Omental fat pad (tissue), 4 donors: ENCODE results near the gene ING1. TPM values are rescaled to one million over a fixed set of nuclear protein-coding genes. Genes with fewer than 3 reads are reported as not detected.

Experiments used
- ATAC-seq: fragments of 150-250 bp; one replicate; pipeline ENCODE4 v1.9.1; 2016; ENCODE audit warnings: mild to moderate bottlenecking, moderate library complexity; ENCODE audit not compliant: low FRiP score
- DNase-seq: peaks from one replicate; pipeline ENCODE4 v3.0.0-alpha.2; 2019; ENCODE audit warnings: low spot score
- total RNA-seq, 4 donors: library from RNA; depleted of rRNA; stranded (reverse); fragments of >200 nt; gene quantifications; one replicate each; pipeline ENCODE4 v1.1.0, GENCODE V29; 2016
- TF ChIP-seq, protein P1 (sequence below), 3 donors: fragments of 450-650 bp; IDR thresholded peaks; one replicate each; pipeline ENCODE4 v1.5.1; 2016 to 2017; ENCODE audit warnings: antibody characterized with exemption in 3 of 3, mild to moderate bottlenecking in 3 of 3, moderate library complexity in 2 of 3

The ING1 gene
- total RNA-seq, 4 donors from 2014 or later = 14.9 to 56.6 (median 20.8) TPM

DNA sequence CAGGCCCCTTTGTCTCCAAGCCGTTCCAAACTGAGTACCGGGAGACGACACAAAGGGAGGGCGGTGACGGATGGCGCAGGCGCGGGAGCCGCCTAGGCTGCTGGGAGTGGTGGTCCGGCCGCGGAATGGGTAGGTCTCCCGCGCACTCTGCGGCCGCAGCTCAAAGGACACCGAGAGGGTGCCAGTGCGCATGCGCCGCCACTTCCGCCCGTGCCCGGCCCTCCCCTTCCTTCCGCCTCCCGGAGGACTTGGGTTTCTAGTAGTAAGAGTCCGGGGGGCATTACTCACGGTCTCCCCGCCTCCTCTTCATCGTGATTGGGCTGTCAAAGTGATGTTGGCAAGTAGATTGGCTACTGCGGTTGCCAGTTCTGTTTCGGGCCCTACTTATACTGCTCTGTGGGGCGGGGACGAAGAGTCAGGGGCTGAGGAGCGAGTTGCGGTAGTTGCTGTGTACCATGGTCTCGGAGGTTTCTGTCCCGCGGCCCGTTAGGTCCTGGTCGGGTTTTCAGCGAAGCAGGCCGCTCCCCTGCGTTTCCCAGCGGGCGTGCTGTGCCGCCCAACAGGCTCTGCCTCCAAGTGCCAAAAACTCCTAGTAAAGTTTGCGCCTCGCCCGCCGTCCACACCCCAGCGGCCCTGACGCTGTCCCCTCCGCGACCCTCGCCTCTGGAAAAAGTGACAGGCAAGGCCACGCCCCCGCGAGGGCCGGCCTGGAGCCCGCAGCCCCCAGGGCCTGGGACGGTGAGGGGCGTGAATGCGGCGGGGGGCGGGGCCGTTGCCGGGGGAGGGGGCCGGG, 455 bp upstream of the ING1 start:
- peak; percentile 90 for DNase-seq
- ATAC-seq = peak; percentile 78
- TF ChIP-seq, protein P1, sequence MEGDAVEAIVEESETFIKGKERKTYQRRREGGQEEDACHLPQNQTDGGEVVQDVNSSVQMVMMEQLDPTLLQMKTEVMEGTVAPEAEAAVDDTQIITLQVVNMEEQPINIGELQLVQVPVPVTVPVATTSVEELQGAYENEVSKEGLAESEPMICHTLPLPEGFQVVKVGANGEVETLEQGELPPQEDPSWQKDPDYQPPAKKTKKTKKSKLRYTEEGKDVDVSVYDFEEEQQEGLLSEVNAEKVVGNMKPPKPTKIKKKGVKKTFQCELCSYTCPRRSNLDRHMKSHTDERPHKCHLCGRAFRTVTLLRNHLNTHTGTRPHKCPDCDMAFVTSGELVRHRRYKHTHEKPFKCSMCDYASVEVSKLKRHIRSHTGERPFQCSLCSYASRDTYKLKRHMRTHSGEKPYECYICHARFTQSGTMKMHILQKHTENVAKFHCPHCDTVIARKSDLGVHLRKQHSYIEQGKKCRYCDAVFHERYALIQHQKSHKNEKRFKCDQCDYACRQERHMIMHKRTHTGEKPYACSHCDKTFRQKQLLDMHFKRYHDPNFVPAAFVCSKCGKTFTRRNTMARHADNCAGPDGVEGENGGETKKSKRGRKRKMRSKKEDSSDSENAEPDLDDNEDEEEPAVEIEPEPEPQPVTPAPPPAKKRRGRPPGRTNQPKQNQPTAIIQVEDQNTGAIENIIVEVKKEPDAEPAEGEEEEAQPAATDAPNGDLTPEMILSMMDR (IDR thresholded peaks at IDR 0.05) = no peak

GRCh38 chr13:110713981-110714796, 689 bp downstream of the ING1 start:
- TF ChIP-seq, protein P1 (IDR thresholded peaks at IDR 0.05) = no peak
- no peak for DNase-seq
- no peak for ATAC-seq

DNA sequence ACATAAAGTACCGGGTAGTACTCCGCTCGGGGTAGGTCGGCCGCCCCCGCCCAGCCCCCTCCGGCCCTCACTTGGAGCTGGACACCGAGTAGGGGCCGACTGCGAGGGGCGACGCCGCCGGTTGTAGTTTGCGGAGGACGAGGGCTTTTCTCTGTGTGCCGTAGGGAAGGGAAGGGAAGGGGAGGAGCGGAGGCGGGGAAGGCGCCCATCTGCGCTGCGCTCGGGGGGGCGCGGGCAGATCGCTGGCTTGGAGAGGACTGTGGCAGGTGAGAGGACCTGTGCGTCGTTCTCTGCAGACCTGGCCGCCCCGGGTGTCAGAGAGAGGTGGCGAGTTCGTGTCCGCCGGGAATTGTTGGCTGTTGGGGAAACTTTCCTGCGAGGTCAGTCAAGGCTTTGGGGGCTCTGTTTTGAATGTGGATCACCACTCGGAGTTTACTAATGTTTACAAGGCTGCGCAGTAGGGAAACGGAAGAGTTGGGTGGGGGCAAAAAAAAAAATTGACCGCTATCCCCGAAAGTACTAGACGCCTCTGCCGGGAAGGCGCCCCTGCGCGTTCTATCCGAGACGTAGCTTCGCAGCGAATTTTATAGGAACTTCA, 1.4 kb downstream of the ING1 start:
- peak; percentile 31 for DNase-seq
- no peak for ATAC-seq
- TF ChIP-seq, protein P1 (IDR thresholded peaks at IDR 0.05) = no peak

DNA sequence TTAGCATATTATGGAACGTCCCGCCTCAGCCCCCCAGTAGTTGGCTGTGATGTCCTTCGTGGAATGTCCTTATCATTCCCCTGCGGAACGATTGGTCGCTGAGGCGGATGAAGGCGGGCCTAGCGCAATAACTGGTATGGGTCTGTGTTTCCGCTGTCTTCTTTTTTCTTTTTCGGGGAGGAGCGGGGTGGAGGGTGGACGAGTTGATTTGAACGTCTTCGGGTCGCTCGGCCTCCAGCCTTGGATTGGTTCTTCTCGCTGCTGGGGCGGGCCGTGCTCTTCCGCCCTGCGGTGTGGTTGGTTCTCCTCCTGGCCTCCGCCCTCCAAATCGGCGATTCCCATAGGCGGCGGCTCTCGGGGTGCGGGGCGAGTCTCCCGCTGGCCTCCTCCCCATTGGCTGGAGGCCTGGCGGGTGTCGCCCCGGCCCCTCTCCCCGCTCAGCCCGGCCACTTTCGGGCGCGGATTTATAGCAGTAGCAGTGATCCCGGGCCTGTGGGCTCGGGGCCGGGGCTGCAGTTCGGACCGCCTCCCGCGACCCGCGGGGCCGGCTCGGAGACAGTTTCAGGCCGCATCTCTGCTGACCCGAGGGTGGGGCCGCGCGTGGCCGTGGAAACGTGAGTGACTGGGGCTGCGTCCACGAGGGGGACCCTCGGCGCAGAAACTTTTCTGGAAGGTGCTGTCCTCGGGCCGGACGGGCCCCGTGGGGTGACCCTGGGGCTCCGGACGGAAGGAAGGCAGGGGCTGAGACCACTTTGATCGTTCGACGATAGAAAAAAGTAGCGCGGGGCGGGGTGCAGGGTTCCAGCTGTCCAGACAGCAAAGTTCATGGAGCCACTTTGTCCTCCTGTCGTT, 2.1 kb downstream of the ING1 start:
- DNase-seq (peak; percentile 93), ATAC-seq (peak; percentile 78)
- TF ChIP-seq, protein P1 (IDR thresholded peaks at IDR 0.05) = no peak

DNA sequence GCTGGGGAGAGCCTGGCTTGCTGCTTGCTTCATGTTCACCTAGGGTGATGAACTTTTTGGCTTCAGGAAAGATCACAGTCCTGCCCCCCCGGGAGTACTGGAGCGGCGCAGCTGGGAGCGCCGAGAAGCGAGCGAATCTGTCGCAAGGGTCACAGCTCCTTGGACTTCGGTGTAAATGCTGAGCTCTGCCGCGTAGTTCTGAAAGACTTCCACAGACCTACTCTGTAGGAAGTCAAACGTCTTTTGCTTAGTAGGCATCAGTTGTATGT, 2.7 kb downstream of the ING1 start:
- TF ChIP-seq, protein P1 (IDR thresholded peaks at IDR 0.05) = no peak
- ATAC-seq = no peak
- DNase-seq = no peak

DNA sequence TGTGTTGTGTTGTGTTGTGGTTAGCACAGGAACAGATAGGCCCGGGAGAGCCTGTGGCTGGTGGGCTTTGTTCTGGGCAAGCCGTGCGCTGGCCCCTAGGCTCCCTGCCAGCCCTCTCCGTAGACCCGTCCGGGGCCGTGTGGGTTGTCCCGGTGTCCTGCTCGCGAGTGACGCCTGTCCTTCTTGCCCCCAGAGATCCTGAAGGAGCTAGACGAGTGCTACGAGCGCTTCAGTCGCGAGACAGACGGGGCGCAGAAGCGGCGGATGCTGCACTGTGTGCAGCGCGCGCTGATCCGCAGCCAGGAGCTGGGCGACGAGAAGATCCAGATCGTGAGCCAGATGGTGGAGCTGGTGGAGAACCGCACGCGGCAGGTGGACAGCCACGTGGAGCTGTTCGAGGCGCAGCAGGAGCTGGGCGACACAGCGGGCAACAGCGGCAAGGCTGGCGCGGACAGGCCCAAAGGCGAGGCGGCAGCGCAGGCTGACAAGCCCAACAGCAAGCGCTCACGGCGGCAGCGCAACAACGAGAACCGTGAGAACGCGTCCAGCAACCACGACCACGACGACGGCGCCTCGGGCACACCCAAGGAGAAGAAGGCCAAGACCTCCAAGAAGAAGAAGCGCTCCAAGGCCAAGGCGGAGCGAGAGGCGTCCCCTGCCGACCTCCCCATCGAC, 5.7 kb downstream of the ING1 start:
- TF ChIP-seq, protein P1 (IDR thresholded peaks at IDR 0.05) = no peak
- no peak for DNase-seq
- ATAC-seq = no peak
